Fibroblast of pulmonary artery (primary cell): ENCODE measurements around the gene CROCC2.

ENCODE experiments used
- DNase-seq: peaks from one replicate; pipeline ENCODE4 v3.0.0-alpha.2; 2010; ENCODE audit warnings: low read depth
- H3K4me3 ChIP-seq: replicated peaks from 2 replicates; pipeline ENCODE4 v1.5.1; 2011; ENCODE audit warnings: low read depth, mild to moderate bottlenecking, control low read depth, low read length, moderate library complexity
- CTCF ChIP-seq: IDR thresholded peaks from 2 replicates; pipeline ENCODE4 v1.5.1; 2011; ENCODE audit warnings: mild to moderate bottlenecking, control low read depth, low read length, inconsistent platforms; ENCODE audit errors: missing control alignments

CROCC2 gene

GRCh38 chr2:241002275-241003046, 96.3 kb downstream of the CROCC2 start:
- no peak for TF ChIP-seq CTCF
- DNase-seq: no peak

GRCh38 chr2:241003047-241003360, 96.9 kb downstream of the CROCC2 start:
- DNase-seq: no peak
- TF ChIP-seq CTCF: no peak
- H3K4me3 ChIP-seq: no peak overlapping the region

More at GRCh38 chr2:241002275-241003046, 96.3 kb downstream of the CROCC2 start:
- H3K4me3 ChIP-seq: no peak overlapping the region

GRCh38 chr2:241003369-241003768, 97.2 kb downstream of the CROCC2 start:
- no peak for TF ChIP-seq CTCF
- no peak for DNase-seq
- no peak overlapping the region for H3K4me3 ChIP-seq

GRCh38 chr2:241003830-241004564, 97.9 kb downstream of the CROCC2 start:
- no peak for TF ChIP-seq CTCF
- DNase-seq: no peak
- no peak overlapping the region for H3K4me3 ChIP-seq

GRCh38 chr2:241005569-241005968, 99.4 kb downstream of the CROCC2 start:
- H3K4me3 ChIP-seq: no peak overlapping the region
- no peak for TF ChIP-seq CTCF
- no peak for DNase-seq

GRCh38 chr2:241006412-241006811, 100.3 kb downstream of the CROCC2 start:
- DNase-seq: no peak
- no peak for TF ChIP-seq CTCF
- H3K4me3 ChIP-seq: no peak overlapping the region
